CD4-positive, alpha-beta T cell treated with Interleukin-17A for 4 hours (primary cell): ENCODE measurements around the gene PRR7.
A peak's percentile ranks its signal among the peaks of the same experiment; 100 is the strongest.
"Not testable (repeated sequence)": the region's sequence is repeated elsewhere in the genome, so short reads cannot be mapped to it uniquely, and the experiment has no call there.

Source experiments
- DNase-seq: peaks from one replicate; pipeline ENCODE4 v3.0.0-alpha.2; 2020; ENCODE audit warnings: mixed read lengths

The PRR7 gene

DNA sequence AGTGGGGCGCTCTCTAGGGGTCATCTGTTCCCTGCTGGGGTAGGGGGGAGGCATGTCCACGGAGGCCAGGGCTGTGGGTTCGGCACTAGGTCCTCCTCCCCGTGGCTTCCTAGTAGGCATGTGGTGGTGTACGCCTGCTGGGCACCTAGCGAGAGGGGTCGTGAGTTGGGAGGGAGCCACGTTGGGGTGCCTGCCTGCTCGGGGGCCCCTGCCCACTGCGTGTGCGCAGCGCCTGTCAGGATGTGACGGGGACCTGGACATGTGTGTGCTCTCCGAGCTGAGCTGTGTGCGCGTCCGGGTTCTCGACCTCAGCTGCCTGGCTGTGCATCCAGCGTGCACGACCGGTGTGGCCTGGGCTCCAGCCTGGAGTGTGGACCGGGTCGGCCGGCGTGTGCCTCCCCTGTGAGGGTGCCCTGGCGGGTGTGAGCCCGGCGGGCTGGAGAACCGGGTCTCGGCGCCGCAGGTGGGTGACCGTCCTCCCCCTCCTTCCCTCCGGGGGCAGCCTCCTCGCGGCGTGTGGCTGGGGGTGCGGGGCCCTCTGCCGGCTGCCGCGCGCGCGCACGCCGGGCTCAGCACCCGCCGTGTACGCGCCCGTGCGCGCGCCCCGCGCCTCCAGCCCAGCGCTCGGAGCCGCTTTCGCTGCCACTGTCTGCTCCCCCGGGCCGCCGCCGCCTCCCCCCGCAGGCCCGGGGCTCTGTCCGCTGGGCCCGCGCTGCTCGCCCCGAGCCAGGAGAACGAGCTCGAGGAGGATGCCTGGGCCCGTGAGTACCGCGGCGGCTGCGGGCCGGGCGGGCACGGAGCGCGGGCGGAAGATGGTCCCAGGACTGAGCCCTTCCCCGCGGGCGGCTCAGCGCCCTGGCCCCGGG, at the start of gene PRR7:
TSS of gene PRR7 (plus strand) at position 615 of the 866 bp plus-strand sequence. CDS start 8,254 bp downstream, outside the sequence.
- DNase-seq: peak; percentile 82

DNA sequence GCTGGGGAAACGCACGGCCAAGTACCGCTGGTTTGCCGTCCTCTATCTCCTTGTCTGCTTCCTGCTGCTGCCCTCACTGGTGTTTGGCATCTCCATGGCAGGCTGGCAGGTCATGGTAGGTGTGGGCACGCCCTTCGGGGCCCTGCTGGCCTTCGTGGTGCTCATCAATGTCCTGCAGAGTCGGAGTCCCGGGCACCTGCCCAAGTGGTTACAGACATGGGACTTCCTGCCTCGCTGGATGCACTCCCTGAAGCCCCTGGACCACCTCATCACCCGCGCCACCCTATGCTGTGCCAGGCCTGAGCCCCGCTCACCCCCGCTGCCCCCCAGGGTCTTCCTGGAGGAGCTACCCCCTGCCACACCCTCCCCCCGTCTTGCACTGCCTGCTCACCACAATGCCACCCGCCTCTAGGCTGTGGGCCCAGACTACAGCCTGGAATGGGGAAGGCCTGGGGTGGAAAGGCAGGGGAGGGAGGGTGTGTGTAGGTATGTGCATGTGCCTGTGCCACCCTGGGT, 48.7 kb upstream of the PRR7 start:
- DNase-seq: no peak

DNA sequence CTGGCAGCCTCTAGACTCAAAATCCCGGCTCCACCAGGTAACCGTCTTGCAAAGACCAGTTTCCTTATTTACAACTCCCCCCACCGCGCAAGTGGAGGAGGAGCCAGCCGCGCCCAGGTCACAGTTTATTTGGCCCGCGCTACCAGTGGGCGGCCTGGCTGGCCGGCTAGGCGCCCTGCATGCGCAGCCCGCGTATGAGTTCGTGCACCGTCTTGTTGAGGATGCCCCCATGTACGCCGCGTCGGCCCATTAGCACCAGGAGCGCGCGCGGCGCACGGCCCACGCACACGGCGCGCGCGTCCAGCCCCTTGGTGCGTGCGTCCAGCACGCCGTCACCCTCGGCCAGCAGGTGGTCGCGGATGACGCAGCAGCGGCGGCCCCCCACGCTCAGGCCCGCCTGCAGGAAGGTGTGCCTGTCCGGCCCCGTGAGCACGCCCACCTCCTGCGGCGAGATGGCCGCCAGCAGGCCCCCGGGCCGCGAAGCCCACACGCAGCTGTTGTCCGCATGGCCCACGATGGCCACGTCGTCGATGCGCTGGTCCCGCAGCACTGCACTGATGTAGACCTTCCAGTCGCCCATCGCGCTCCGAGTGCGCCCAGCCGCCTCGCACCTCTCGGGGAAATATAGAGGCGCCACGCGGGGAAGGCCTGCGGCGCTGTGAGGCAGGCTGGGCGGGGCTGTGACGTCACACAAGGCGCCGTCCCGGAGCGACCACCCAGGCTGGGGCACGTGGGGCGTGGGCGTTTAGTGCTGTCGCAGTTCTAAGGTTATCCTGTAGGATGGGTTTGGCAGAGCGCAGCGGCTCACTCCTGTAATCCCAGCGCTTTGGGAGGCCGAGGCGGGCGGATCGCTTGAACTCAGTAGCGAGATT, 46.4 kb upstream of the PRR7 start, which contains the start of gene PFN3:
TSS of gene PFN3 (minus strand) at position 665 of the 872 bp plus-strand sequence. CDS start at position 580, 85 bp downstream.
- no peak for DNase-seq

- peak; percentile 85 for DNase-seq
Observed at GRCh38 chr5:177402271-177403043, 44.2 kb upstream of the PRR7 start.

DNA sequence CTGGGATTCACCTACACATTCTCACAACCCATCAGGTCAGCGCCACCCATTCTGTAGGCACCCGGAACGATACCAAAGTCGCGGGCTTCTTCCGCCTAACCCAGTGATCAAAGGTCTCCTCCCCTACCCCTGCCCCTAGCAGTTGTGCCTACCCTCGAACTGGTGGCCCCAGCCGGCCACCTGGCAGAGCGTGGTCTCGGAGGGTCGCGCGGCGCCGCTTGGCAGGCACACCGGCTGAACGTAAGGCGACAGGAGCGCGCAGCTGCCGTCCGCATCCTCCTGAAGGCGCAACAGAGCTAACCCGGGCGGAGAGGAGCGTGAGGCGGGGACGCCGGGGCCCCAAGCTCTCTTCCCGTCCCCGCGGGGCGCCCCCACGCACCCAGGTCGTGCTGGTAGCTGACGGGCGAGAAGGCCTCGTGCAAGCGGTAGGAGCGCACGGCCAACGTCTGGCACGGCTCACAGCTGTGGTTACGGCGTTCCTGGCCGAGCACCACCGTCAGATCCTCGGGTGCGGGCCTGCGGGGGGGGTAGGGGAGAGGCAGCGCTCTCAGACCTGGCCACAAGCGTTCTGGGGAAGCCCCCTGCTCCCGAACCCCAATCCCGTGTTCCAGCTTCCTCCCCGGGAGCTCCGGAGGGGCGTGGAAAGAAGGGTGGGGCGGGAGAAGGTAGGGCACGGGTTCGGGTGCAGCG, 43.4 kb upstream of the PRR7 start:
- peak; percentile 64 for DNase-seq

GRCh38 chr5:177403792-177404640, 42.6 kb upstream of the PRR7 start:
- DNase-seq: peak; percentile 90

DNA sequence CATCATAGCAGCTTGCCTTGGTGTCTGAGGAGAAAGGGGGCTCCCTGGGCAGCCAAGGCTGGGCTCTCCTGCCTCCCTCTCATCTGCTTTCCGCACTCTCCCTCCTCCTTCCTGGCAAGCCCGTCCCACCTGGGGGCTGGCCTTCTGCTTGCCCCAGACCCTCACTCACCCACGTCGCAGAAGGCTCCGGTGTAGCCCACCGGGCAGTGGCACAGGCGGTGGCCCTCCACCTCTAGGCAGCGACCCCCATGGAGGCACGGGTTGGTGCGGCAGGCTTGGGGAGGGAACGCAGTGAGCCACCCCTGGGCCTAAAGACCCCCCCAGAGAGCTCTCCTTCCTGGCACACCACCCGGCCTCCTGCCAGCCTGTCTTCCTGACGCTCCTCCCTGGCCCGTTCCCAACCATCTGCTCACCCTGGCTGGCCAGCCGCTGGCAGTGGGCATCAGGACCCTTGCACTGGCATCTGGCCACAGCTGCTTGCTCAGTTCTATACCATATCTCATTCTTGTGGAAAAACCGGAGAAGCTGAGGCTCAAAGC, 41.9 kb upstream of the PRR7 start:
- no peak for DNase-seq

GRCh38 chr5:177405312-177405711, 41.3 kb upstream of the PRR7 start:
- no peak for DNase-seq

- DNase-seq: no peak
Observed at GRCh38 chr5:177405805-177406204, 40.8 kb upstream of the PRR7 start.

DNA sequence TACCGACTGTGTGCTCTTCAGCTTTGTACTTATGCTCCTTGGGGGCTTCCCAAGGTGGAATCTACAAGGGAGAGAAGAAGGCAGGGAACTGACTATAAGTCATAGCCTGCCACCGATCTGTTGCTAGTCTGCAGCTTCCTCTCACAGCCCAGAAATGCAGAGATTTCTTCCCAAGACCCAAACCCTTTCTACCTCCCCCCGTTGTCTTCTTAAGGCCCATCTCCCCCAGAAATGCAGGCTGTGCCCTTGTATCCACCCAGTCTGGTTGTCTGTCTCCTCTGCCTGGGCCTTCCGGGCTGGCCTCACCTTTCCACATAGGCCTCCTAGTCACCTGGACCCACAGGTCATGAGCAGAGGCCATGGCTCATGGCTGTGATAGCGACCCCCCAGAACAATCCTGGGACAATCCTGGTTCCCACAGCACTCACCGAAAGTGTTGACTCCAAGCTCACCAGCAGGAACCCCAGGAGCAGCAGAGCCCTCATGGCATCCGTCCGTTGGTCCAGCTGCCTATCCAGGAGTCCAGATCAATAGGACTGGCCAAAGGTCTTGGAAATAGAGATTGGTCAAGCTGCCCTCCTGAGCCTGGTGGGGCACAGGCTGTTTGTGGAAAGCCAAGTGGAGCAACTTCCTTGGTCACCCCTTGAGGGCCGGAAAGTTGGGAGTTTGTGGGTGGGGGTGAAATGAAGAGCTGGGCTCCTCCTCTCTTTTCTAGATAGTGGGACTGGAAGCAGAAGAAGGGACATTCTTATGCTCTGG, 37.4 kb upstream of the PRR7 start, which contains the start of gene F12:
TSS of gene F12 (minus strand) at position 522 of the 759 bp plus-strand sequence. CDS start at position 485, 37 bp downstream.
- no peak for DNase-seq

- no peak for DNase-seq
Observed at GRCh38 chr5:177410575-177410974, 36.0 kb upstream of the PRR7 start.

GRCh38 chr5:177412603-177413233, 33.9 kb upstream of the PRR7 start:
- no peak for DNase-seq

DNA sequence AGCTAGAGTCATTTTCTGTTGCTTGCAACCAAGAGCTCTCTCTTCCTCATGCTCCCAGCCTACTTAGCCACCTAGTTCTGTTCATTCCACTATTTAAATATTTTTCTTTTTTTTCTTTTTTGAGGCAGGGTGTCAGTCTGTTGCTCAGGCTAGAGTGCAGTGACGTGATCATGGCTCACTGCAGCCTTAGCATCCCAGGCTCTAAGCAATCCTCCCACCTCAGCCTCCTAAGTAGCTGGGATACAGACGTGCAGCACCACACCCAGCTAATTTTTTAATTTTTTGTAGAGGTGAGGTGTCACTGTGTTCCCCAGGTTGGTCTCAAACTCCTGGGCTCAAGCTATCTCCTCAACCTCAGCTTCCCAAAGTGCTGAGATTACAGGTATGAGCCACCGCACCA, 32.1 kb upstream of the PRR7 start:
- DNase-seq: no peak

DNA sequence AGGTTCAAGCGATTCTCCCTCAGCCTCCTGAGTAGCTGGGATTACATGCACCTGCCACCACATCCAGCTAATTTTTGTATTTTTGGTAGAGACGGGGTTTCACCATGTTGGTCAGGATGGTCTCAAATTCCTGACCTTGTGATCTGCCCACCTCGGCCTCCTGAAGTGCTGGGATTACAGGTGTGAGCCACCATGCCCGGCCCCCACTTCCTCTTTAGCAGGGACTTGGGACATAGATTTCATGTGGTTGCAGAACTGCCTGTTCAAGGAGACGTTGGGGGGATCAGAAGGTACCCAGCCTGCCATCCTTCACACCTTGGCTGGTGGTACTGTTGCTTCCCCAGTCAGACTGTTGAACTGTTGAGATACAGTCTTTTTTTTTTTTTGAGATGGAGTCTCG, 29.5 kb upstream of the PRR7 start:
- DNase-seq: not testable (repeated sequence)

DNA sequence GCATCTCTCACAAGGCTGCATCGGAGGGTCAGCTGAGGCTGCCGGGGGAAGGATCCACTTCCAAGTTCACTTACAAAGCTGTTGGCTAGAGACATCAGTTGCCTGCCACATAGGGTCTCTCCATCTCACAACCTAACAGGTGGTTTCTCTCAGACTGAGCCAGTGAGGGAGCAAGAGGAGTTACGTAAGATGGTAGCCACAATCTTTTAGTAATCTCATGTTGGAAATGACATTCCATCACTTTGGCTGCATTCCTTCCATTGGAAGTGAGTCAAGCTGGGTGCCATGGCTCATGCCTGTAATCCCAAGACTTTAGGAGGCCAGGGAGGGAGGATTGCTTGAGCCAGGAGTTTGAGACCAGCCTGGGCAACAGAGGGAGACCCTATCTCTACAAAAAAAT, 27.6 kb upstream of the PRR7 start:
- no peak for DNase-seq

GRCh38 chr5:177420472-177420871, 26.1 kb upstream of the PRR7 start:
- DNase-seq: not testable (repeated sequence)

GRCh38 chr5:177421062-177421798, 25.4 kb upstream of the PRR7 start:
- DNase-seq: no peak

- no peak for DNase-seq
Observed at GRCh38 chr5:177423671-177424070, 22.9 kb upstream of the PRR7 start.
